Endothelial cell of hepatic sinusoid (primary cell): ENCODE results near the gene SLC3A2.
"Not testable (repeated sequence)": the region's sequence is repeated elsewhere in the genome, so short reads cannot be mapped to it uniquely, and the experiment has no call there.

ENCODE experiments used
- in situ Hi-C: cut with HindIII; loops from 2 replicates; pipeline ENCODE4 v1.10.0; 2017; ENCODE audit warnings: low sequenced_read_pairs

Gene SLC3A2

DNA sequence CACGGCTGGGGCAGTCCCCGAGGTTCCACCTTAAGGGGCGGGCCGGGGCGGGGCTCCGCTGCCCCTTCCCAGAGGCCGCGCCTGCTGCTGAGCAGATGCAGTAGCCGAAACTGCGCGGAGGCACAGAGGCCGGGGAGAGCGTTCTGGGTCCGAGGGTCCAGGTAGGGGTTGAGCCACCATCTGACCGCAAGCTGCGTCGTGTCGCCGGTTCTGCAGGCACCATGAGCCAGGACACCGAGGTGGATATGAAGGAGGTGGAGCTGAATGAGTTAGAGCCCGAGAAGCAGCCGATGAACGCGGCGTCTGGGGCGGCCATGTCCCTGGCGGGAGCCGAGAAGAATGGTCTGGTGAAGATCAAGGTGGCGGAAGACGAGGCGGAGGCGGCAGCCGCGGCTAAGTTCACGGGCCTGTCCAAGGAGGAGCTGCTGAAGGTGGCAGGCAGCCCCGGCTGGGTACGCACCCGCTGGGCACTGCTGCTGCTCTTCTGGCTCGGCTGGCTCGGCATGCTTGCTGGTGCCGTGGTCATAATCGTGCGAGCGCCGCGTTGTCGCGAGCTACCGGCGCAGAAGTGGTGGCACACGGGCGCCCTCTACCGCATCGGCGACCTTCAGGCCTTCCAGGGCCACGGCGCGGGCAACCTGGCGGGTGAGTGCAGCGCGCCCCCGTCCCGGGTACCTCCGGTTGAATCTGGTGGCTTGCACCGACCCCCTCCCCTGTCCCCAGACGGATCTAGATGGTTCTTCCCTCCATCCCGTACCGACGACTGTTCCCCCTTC lies at the start of gene SLC3A2:
TSS of gene SLC3A2 (plus strand) at position 94 of the 776 bp plus-strand sequence. CDS start at position 222, 128 bp downstream.
- in situ Hi-C loops = no loop called here

DNA sequence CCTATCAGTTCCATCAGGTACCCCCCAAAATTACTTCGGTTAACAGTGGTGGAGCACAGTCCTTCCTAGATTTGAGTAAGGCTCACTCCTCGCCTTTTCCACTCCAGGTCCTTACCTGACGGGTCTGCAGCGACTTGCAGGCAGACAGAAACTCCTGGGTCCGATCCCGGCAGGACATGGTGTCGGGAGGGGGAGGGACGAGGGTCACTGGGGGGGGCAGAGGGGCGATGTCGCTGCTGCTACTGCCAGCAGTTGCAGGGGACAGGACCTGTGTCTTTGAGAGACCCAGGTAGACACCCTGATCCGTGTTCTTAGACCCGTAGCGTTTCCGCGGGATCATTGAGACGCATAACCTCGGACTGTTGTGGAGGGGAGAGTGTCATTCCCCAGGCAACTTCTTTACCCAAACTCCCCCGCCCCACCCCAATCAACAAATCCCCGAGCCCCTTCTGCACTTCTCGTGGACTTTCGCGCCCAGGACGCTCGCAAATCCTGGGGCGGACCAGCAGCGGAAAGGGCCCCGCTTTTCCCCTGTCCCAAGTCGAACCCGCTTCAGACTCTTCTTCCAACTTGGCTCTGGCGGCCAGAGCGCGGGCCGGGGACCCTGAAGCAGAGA lies 49.7 kb upstream of the SLC3A2 start:
- in situ Hi-C loops = no loop called here

DNA sequence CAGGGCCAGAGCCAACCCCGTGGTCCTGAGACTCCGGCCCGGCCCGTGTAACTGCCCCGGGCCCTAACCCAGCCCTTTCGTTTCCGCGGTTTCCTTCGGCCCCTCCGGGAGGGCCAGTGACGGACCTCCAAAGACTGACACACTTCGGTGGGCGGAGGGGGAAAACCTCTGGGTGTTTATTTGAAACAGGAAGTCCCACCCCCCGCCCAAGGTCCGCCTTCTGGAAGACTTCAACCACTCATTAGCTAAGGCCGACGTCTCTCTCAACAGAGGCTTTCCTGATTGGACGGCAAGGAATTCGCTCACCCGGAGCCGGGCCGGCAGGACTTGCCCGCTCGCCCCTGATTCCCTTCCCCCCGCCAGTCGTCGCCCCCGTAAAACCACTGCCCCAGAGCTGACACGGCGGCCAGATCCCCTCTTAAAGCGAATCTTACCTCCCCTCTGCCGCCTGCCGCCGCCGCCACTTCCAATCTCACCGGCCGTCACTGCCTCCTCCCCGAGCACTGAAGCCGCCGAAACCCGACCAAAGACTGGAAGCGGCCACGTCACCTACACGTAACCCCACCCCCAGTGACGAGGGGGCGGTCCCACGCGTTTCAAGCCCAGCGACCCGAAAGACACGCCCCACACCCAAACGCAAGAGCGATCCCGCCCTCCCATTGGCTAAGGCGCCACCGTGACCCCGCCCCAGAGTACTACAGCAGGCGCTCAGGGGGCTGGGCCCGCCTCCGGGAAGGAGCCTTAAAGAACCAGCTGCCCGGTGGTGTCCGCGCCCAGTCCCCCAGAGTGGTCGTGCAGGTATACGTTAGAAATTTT lies 49.0 kb upstream of the SLC3A2 start, which contains the start of gene STX5:
TSS of gene STX5 (minus strand) at position 532 of the 816 bp plus-strand sequence. CDS start 808 bp downstream, outside the sequence.
- in situ Hi-C loops = no loop called here

DNA sequence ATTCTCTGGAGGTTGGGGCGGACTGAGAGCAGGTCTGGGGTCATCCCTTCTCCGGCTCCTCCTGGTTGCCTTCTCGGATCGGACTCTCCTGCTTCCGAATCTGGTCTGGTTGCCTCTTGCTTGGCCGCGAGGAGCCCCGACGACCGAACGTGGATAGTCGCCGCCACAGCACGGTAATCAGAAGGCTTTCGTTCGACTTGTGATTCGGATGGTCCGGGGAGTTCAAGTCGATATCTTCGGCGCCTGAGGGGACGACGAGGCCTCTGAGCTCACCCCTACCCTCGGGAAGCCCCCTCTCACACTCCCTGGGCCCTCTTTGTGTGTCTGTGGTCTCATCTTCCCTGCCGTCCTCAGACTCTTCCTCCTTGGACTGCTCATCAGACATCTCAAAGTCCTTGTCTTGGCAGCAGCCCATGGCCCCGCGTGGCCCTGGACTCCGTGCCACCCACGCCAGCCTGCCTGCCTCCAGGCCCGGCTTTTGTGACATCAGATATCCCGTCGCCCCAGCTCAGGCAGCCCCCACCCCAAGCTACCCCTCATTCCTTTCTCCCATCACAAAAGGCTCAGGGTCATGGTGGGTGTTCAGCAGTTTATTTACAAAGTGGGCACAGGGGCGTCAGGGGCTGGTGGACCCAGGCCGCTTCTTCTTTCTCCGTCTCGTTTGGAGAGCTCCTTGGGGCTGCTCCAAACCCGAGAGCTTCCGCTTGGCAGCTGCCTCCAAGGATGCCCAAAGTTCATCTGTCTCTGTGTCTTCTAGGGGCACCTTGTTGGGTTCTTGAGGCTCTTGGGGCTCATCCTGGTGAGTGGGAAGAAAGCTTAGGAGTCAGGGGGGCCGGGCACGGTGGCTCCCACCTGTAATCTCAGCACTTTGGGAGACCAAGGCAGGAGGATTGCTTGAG lies 48.1 kb upstream of the SLC3A2 start, which contains the start of gene TEX54:
TSS of gene TEX54 (minus strand) at position 506 of the 899 bp plus-strand sequence.
- in situ Hi-C loops = no loop called here

DNA sequence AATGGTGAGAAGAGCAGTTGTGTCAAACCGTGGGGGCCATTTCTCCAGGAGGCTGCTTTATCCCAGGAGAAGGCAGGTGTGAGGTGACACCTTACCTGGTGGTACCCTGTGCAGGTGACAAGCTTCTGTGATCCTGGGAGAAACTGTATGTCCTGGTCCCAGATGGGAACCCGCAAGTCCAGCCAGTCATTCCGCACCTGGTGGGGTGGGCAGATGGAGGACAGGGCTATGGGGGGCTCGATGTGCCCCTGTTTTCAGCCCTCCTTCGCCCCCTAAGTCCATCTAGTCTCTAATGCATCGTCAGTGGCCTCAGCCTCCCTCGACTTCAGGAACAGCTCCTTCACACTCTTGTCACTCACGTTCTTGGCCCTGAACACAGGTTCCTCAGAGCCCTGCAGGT lies 45.4 kb upstream of the SLC3A2 start:
- in situ Hi-C loops = loop anchor here (5.0 kb wide), 1 partner anchor 38 kb away; no protein-coding TSS in a partner anchor

DNA sequence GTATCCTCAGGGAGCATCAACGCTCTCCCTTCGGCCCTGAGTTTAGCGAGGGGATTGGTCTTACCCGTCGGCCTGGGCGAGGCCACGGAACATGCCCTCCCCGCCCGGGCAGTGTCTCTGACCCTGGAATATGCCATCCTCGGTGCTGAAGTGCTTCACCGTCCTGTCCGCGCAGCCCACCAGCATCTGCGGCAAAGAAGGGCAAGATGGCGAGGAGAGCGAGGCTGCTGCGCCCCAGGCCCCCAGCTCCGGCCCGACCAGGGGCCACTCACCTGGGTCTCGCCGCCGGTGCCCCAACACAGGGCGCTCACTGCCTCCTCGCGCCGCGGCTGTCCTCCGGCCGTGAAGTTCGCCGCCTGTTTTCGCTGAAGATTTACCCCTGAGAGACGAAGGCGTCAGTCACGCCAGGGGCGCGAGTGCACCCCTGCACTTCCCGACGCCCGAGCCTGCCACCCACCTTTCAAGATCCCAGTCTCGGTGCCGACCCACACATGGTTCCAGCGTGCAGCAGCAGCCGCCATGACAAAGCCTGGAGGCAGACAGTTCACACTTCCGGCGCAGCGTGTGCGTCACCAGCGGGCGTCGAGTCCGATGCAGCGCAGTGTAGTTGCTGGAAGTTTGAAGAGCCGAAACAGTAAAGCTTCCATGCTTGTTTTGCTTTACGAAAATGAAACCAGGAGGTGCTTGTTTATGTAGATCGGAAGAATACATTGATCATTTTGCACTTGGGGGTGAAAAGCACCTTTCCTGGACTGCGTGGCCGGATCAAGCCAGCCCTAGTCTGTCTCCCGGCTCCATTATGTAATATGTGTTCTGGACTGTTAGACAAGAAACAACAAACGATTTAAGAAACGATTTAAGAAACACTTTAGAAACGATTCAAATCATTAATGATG lies 41.4 kb upstream of the SLC3A2 start, which contains the start of gene WDR74:
TSS of gene WDR74 (minus strand) at position 541 of the 896 bp plus-strand sequence. CDS start at position 521, 20 bp downstream.
- in situ Hi-C loops = loop anchor here (5.0 kb wide), 1 partner anchor 42 kb away; no protein-coding TSS in a partner anchor

DNA sequence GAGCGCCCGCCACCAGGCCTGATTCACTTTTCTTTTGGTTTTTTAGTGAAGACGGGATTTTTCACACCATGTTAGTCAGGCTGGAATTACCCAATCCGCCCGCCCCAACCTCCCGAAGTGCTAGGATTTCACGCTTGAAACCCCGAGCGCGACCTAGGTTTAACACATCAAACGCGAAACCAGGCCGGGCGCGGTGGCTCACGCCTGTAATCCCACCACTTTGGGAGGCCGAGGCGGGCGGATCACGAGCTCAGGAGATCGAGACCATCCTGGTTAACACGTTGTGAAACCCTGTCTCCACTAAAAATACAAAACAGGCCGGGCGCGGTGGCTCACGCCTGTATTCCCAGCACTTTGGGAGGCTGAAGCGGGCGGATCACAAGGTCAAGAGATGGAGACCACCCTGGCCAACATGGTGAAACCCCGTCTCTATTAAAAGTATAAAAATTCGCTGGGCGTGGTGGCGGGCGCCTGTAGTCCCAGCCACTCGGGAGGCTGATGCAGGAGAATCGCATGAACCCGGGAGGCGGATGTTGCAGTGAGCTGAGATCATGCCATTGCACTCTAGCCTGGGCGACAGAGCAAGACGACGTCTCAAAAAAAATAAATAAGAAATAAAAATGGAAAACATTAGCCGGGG lies 39.9 kb upstream of the SLC3A2 start:
- in situ Hi-C loops = not testable (repeated sequence)

DNA sequence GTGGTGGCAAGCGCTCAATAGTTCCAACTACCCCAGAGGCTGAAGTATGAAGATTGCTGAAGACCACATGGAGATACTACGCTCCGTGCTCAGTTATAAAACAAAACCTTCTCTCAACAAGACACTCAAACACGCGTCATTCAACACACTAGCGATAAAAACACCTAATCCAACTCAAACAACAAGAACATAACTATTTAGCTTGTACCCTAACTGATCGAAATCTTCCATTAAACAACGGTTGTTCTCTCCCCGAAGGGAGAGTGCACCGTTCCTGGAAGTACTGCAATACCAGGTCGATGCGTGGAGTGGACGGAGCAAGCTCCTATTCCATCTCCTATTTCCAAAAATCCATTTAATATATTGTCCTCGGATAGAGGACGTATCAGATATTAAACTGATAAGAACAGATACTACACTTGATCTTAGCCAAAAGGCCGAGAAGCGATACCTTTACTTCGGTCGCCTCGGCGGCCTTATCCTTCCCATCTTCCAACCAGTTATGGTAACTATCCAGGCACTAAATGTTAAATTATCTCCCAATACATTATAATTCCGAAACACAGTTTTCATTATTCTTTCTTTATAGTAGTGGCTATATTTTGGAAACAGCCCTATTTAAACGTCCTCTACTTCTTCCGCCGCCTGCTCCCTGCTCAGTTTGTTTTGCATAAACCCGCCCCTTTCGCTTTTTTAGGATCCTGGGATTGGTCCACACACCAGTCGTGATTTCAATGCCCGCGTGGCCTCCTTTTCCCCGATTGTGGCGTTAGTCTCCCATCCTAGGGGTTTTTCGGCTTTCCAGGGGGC lies 39.1 kb upstream of the SLC3A2 start:
- in situ Hi-C loops = no loop called here

DNA sequence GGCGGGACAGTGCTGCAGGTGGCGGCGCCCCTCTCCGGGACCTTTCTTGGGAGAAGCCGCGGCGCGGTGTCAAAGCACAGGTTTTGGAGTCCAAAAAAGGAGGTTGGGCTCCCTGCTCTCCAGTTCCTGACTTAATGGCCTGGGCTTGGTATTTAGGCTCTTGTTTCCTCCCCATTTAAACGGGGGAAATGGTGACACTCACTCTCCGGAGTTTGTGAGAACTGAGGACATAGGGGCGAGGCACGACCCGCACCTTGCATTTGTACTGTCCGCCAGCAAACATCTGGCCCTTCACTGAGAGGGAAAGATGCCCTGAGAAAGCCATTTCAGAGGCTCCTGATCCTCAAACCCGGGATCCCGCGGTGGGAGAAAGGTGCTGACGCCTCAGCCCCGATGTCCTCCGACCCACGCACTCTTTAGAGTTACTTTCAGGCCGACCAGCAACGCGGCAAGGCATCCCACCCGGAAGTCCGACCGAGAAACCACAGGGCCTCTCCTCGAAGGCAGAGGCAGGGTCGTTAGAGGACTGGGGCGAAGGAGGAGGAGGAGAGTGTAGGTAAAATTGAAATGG lies 38.4 kb upstream of the SLC3A2 start:
- in situ Hi-C loops = no loop called here

DNA sequence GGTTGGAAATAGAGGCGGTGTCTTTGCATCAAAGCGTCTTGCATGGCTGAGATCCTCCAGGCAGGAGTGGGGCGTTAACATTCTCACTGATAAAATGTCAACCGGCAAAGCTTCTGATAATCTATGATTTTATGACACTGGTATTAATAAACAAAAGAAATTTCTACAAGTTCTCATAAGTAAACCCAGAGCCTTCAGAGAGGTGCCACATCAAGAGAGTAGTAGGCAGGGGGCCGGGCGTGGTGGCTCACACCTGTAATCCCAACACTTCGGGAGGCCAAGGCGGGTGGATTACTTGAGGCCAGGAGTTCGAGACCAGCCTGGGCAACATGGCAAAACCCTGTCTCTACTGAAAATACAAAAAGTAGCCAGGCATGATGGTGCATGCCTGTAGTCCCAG lies 37.8 kb upstream of the SLC3A2 start:
- in situ Hi-C loops = not testable (repeated sequence)

DNA sequence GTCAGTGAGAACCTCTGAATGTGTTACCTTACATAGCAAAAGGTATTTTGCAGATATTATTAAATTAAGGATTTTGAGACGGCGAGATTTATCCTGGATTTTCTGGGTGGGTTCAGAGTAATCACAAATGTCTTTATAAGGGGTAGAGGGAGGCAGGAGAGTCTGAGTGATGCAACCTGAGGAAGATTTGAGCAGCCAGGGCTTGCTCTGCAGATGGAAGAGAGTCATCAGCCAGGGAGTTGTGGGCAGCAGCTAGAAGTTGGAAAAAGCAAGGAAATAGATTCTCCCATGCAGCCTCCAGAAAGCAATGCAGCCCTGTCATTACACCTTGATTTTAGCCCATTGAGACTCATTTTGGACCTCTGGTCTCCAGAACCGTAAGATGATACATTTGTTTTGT lies 37.2 kb upstream of the SLC3A2 start:
- in situ Hi-C loops = no loop called here

DNA sequence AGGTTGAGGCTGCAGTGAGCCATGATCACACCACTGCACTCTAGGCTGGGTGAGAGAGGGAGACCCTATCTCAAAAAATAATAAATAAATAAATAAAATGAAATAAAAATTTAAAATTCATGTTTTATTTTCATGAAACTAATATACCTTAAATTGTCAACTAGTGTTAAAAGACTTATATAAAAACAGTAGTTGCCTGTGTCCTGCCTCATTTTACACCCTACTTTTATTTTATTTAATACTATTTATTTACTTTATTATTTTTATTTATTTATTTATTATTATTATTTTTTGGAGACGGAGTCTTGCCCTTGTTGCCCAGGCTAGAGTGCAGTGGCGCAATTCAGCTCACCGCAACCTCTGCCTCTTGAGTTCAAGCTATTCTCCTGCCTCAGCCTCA lies 36.5 kb upstream of the SLC3A2 start:
- in situ Hi-C loops = no loop called here

DNA sequence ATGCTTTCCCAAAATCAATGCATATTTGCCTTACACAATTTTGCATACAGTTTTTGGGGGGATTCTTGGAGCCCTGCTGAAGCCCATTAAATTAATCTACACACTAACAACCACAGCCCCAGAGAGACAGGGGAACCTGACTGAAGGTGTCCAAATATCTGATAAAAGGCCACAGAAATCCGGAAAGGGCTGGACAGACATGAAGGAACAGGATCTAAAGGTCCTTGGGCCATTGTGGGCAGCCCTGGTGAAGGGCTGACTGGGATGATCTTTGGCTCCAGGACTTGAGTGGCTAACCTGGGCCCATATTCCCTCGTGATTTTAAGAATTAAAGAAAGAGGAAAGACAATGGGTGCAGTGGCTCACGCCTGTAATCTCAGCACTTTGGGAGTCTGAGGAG lies 34.5 kb upstream of the SLC3A2 start:
- in situ Hi-C loops = no loop called here

DNA sequence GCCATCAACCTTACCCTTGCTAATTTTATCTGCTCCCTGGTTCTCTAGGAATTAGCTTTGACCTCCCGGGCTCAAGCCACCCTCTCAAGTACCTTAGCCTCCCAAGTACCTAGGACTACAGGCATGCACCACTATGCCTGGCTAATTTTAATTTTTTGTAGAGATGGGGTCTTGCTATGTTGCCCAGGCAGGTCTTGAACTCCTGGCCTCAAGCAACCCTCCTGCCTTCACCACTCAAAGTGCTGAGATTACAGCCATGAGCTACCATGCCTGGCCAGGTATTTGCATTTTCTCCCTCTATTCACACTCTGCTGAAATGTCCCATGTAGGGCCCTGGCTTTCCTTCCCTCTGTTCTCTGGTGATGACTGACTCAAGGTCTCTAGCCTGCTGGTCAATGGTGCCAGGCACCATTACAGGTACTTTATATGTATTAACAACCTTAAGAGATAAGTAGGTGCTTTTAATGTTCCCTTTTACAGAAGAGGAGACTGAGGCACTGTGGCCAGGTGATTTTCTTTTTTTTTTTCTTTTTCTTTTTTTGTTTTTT lies 32.9 kb upstream of the SLC3A2 start:
- in situ Hi-C loops = no loop called here

DNA sequence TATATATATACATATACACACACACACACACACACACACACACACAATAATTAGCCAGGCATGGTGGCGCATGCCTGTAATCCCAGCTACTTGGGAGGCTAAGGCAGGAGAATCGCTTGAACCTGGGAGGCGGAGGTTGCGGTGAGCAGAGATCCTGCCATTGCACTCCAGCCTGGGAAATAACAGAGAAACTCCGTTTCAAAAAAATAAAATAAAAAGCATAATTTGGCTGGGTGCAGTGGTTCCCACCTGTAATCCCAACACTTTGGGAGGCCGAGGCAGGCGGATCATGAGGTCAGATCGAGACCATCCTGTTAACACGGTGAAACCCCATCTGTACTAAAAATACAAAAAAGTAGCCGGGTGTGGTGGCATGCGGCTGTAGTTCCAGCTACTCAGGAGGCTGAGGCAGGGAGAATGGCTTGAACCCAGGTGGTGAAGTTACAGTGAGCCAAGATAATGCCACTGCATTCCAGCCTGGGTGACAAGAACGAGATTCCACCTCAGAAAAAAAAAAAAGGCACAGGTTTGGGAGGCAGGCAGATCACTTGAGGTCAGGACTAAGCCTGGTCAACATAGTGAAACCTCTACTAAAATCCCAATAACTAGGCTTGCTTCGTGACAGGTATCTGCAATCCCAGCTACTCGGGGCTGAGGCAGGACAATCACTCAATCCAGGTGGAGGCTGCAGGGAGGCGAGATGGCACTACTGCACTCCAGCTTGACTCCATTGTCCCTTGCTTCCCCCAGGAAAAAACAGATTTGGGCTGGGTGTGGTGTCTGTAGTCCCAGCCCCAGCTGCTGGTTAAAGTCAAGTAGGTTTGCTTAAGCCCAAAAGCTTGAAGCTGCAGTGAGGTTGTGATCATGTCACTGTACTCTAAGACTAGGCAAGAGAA lies 29.5 kb upstream of the SLC3A2 start:
- in situ Hi-C loops = no loop called here
